ENCODE measurements around the gene SANBR.
"Not testable (repeated sequence)": the region's sequence is repeated elsewhere in the genome, so short reads cannot be mapped to it uniquely, and the experiment has no call there.

The SANBR gene

DNA sequence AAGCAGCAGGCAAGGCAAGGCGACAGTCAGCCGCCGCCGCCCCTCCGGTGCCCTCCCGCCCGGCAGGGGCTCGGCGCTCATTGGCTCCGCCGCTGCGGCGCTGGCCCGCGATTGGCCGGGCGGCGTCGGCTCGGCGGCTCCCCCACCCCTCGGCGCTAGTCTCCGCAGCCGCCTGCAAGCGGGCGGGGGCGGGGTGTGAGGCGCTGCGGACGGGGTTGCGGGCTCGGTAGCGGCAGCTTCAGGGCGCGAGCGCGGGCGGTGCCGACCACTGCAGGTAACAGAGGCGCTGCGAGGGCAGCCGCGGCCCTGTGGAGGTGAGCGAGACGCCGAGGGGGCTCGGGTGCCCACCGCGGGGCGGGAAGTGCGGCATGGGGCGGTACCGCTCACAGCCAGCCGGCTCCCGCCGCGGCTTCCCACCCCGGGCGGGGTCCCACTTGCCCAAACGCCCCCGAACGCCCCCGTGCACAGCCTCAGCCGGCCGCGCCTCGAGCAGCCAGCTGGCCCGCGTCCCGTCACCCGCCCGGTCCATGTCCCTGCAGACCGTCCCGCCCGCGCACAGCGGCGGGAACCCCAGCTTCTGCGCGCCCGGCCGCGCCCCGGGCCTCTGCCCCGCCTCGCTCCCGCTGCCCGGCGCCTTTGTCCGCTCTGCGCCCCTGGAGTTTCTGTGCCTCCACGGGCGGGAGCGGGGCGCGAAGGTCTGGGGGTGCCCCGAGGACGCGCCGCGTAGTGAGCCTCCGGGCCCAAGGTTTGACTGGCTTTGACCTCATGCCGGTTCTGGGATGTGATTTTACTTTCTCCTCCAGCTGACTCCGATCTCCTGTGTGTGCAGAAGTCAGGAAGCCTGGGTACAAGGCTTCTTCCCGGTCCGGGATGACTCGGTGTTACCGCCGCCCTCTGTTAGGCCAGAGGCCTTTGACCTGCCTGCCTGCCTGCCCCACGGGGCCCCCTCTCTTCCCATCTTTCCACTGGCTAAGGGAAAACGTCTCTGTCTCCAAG is at the start of gene SANBR:
Gene SANBR, plus strand, starts transcription at position 158 of the 996 bp plus-strand sequence. CDS start 4,480 bp downstream, outside the sequence.
- peak; percentile 98 for DNase-seq (ENCODE audit: low spot score)

DNA sequence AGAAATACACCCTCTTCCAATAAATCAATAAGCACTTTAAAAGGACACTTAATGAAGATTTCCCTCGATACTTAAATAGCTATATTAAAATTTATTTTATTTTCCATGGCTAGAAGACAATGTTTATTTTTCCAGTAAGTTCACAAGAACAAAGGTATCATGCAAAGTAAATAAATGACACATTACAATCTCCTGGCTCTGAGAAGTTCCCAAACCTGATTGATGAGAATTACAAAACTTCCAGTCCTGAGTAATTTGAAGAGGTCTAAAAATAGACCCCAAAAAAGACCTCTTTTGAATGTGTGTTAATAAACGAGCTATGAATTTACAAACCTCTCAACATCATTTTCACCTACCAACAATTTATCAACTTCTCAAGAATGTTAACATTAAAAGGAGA is 49.7 kb upstream of the SANBR start:
- DNase-seq (ENCODE audit: low spot score): no peak

DNA sequence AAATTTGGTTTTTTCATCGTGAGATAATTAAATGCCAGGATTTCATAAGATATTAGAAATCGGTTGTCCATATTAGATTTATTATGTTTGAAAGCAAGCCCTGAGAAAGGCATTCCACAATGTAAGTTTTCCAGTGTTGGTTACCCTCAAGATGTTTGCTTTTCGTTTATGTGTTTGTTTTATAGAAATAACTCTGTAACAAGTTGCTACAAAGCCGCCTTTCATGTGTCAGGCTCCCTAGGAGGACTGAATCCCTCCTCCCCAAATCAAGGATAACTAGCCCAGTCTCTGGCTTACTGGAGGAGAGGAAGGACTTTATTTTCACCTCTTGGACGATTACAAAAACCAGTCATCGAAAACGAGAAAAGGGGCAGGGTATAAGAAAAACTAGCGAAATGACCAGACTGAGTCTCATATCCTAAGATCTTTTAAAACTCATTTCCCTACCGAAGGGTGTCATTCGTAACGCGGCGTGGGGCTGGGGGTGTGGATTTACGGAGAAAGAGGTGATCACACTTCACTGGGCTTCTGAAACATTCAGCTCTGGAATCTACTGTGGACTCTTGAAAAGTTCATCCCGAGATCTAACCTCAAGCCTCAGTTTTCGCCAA is 49.2 kb upstream of the SANBR start:
- no peak for DNase-seq (ENCODE audit: low spot score)

DNA sequence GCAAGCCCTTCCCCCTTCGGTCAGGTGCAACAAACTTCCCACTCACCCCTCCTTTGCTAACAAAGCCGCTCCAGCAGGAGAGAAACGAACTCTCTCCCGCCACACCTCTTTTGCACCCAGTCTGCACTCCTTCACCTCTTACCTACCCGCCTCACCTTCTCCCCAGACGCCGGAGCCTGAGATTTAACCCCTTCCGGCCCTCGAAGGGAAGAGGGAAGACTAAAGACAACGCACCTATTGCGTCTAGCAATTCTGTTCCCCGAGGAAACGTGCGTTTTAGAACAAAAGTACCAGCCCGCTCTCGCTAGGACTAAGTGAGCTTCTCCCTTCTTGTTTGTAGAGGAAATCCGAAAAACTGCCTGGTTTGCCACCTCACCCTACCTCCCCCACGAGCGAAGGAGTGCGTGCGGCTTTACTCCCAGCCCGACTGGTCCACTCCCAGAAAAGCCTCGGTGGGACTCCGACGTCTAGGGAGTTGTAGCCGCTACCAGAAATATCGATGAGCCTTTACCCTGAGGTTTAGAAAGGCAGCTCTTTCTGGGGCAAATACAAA is 48.6 kb upstream of the SANBR start:
- peak; percentile 82 for DNase-seq (ENCODE audit: low spot score)

DNA sequence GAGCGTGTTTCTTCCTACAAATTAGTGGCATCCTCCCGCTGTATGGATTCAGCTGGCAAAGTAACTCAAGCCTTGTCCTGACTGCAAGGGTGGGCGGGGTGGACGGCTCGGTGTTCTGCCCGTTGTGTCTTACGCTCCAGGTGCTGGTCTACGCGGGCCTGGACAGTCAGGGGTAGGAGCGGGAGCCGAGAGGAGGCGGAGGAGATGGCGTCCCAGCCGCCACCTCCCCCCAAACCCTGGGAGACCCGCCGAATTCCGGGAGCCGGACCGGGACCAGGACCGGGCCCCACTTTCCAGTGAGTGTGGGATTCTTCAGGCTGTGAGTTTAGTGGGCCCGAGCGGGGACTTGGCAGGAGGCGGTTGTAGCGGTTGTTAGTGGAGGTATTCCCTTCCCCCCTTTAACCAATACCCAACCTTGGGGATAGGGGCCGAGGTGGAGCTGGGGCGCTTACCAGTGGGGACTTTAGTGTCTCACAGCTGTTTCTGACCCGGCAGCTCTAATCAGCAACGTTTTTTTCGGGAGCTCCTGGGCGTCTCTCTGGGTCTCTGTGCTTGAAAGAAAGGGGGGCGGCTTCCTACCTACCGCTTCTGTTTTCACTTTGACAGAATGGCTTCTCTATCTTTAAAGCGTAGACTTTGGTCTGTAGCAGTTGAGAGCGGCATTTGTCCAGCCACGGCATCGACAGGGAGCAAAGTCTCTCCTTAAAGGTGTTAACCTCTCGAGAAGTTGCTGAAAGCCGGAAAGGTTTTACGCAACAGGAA is 47.9 kb upstream of the SANBR start, which contains the start of the genes PEX13 and PUS10:
Gene PEX13, plus strand, starts transcription at position 165 of the 762 bp plus-strand sequence. Its CDS starts 40 bp downstream, at position 205.
Gene PUS10, minus strand, starts transcription at position 700 of the 762 bp plus-strand sequence. CDS start 6,365 bp downstream, outside the sequence.
- peak; percentile 91 for DNase-seq (ENCODE audit: low spot score)

DNA sequence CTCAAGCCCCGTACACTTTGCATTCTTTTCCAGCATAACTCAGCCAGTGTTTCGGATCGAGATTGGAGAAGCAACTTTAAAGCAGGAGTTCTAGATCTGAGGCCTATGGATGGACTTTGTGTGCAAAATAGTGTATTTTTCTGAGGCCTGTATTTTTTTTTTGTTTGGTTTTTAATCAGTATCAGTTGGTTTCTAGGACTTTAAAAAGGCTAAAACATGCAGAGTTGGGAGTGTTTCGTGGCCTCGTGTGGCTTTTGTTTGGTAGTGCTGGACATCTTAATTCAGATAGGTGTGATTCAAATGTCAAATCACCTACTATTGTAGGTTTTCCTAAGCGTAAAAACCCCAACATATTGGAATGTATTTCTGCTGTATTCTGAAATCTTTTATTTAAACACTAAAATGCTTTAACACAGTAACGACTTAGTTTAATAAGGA is 47.3 kb upstream of the SANBR start:
- DNase-seq (ENCODE audit: low spot score): peak; percentile 6

DNA sequence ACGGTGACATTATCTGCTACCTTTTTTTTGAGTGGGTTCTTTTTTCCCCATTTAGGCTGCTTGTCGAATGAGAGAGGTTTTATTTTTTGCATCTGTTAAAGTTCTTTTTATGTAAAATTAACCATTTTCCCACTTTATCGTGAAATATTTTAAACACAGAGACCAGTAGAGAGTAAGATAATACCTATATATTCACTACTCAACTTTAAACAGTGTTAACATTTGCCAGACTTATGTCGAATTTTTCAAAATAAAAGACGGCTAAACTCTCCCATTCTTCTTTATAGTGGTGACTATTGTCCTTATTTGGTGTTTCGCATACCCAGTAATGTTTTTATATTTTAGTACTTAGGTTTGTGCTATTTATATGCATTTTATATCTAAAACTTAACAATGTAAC is 46.9 kb upstream of the SANBR start:
- no peak for DNase-seq (ENCODE audit: low spot score)

DNA sequence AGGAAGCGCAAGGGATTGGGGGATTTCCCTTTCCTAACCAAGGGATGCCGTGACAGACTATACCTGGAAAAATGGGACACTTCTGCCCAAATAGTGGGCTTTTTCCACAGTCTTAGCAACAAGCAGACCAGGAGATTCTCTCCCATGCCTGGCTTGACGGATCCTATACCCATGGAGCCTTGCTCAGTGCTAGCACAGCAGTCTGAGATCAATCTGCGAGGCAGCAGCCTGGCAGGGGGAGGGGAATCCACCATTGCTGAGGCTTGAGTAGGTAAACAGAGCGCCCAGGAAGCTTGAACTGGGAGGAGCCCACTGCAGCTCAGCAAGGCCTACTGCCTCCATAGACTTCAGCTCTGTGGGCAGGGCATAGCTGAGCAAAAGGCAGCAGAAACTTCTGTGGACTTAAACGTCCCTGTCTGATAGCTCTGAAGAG is 44.4 kb upstream of the SANBR start:
- DNase-seq (ENCODE audit: low spot score): no peak

DNA sequence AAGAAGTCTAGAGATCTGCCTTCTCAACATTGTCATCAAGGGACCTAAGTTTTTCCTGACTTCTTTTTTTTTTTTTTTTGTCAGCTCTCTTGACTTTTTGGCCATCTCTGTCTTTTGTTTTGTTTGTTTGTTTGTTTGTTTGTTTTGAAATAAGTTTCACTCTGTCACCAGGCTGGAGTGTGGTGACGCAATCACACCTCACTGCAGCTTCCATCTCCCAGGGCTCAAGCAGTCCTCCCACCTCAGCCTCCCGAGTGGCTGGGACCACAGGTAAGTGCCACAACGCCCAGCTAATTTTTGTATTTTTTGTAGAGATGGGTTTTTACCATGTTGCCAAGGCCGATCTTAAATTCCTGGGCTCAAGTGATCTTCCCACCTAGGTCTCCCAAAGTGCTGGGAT is 42.0 kb upstream of the SANBR start:
- no peak for DNase-seq (ENCODE audit: low spot score)

DNA sequence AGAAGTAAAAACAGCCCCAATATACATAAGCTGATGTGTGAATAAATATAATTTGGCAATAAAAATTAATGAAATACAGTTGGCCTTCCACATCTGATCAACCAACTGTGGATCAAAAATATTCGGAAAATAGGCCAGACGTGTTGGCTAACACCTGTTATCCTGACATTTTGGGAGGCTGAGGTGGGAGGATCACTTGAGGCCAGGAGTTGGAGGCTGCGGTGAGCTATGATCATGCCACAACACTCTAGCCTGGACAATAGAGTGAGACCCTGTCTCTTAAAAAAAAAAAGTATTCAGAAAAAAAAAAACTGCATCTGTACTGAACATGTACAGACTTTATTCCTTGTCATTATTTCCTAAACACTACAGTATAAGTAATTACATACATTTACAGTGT is 36.1 kb upstream of the SANBR start:
- DNase-seq (ENCODE audit: low spot score): no peak

DNA sequence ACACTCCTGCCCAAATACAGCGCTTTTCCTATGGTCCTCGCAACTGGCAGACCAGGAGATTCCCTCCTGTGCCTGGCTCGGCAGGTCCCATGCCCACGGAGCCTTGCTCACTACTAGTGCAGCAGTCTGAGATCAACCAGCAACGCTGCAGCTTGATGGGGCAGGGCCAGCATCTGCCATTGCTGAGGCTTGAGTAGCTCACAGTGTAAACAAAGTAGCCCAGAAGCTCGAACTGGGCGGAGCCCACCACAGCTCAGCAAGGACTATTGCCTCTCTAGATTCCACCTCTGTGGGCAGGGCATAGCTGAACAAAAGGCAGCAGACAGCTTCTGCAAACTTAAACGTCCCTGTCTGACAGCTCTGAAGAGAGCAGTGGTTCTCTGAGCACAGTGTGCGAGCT is 31.1 kb upstream of the SANBR start:
- not testable (repeated sequence) for DNase-seq (ENCODE audit: low spot score)

DNA sequence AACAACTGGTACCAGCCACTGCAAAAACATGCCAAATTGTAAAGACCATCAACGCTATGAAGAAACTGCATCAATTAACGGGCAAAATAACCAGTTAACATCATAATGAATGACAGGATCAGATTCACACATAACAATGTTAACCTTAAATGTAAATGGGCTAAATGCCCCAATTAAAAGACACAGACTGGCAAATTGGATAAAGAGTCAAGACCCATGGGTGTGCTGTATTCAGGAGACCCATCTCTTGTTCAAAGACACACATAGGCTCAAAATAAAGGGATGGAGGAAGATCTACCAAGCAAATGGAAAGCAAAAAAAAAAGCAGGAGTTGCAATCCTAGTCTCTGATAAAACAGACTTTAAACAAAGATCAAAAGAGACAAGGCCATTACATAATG is 29.0 kb upstream of the SANBR start:
- DNase-seq (ENCODE audit: low spot score): not testable (repeated sequence)

DNA sequence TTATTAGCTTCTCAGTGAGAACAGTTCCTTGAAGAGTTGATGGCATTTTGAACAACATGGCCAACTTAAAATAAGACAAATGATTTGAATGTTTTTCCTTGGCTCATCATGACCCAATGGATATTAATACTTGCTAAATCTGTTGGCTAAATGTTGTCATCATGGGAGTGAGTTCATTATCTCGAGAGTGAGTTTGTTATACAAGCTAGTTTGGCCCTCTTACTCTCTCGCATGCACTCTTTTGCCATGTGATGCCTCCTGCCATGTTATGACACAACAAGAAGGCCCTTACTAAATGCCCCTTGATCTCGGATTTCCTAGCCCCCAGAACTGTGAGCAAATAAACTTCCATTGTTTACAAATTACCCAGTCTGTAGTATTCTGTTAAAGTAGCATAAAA is 22.9 kb upstream of the SANBR start:
- DNase-seq (ENCODE audit: low spot score): no peak

DNA sequence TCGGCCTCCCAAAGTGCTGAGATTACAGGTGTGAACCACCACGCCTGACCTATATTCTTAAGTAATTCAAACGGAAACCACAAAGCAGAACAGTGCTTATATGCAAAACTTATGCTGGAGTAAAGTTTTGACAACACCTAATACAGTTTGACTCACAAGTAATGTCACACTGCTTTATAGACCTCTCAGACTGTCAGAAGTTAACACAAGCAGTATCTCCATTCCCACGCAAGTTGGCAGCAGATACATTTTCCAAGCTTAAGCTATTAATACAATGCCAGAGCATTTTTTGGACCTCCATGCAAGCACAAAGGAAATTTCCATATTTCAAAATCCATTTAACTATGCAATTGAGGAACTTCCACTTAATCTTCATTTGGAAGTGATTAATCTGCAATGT is 21.0 kb upstream of the SANBR start:
- DNase-seq (ENCODE audit: low spot score): no peak

DNA sequence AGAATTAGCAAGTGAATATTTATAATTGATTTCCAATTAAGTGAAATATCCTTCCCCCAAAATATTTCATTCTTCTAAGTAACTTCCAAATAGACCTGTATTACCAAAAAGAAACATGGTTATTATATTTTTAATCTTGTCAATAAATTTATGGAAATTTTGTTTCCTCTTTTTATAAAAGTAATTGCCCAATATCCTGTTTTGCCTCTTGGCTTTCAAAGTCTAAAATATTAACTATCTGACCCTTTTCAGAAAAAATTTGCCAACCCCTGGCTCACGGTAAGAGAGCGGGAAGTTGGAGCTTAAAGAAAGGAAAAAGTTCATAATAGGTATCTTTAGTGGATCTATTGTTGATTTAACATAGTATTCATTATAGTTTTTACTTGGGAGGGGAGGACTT is 20.4 kb upstream of the SANBR start:
- no peak for DNase-seq (ENCODE audit: low spot score)

DNA sequence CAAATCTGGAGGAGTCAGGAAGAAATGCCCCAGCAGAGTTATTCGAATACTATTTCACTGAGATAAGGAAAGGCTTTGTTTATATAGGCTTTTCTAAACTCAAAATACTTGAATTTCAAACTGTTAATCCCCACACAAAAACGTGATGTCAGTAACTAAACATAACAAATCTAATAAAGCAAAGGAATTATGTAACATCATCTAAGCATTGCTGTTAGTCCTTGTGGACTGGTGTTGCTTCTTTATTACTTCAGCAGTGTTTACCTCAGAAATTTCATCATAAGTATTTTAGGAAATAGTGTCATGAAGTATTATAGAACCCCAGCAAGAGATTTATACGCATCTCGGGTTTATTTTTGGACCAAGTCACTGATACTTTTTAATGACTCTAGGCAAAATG is 19.7 kb upstream of the SANBR start:
- peak; percentile 9 for DNase-seq (ENCODE audit: low spot score)

DNA sequence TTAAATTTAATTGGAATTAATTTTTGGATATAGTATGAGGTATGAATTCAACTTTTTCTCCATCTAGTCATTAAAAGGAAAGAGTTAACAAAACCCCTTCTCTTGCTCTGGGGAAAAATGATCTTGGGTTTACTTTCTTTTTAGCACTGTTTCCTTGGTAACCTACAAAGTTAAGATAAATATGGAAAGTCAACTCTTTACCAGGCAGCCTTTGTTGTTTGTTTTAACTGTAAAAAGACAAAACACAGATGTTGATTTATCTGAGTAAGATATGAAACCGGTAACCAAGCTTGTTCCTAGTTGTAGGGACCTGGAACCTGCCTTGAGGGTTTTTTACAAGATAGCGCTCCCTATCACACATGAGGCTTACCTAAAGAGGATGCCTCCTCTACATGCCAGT is 10.1 kb upstream of the SANBR start:
- no peak for DNase-seq (ENCODE audit: low spot score)

DNA sequence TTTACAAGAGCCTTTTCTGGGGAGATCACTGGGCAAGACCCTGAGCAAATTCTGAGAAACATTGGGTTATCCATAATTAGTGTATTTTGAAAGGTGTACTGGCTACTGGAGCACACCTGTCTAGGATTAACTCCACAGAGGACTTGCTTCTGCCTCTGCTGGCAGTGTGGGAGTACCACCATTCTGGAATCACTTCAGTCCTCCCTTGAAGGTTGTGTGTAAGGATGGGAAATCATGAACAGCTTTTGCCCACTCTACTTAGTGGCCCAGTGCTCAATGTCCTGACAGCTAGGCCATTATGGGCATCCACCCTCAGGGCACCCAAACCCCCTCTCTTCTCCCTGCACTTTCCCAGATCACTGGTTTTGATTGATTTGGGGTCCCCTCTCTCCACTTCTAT is 8.1 kb upstream of the SANBR start:
- no peak for DNase-seq (ENCODE audit: low spot score)

DNA sequence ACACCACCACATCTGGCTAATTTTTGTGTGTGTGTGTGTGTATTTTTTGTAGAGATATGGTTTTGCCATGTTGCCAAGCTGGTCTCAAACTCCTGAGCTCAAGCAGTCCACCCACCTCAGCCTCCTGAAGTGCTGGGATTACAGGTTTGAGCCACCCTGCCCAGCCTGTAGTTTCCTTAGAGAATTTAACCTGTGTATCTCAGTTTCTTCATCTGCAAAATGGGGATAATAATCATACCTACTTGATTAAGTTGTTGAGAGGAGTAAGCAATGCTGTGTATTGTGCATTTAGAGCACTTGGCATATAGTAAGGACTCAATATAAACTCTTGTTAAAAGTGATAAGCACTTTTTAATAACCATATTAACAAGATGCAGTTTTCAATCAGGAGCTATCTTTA is 6.3 kb upstream of the SANBR start:
- DNase-seq (ENCODE audit: low spot score): no peak

DNA sequence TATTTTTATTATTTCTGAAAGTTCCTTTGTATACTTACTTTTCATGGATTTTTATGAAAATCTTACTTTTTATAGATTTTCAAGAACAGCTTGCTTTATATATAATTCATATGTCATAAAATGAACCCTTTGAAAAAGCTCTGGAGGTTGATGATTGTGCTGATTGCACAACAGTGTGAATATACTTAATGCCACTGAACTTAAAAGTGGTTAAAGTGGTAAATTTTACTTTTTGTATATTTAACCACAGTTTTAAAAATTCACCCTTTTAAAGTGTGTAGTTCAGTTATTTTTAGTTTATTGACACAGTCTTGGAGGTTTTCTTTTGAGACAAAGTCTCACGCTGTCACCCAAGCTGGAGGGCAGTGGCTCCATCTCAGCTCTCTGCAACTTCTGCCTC is 8.4 kb downstream of the SANBR start:
- no peak for DNase-seq (ENCODE audit: low spot score)

DNA sequence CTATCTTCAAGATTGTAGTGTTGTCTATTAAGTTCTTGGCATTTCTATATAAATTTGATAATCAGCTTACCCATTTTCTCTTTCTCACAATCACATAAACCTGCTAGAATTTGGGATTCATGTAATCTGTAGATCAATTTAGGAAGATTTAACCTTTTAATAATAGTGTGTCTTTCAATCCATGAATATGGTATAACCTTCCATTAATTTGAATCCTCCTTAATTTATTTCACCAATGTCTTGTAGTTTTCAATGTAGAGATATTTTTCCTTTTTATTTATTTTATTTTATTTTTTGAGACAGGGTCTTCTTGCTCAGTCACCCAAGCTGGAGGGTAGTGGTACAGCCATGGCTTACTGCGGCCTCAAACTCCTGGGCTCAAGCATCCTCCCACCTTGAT is 20.2 kb downstream of the SANBR start:
- no peak for DNase-seq (ENCODE audit: low spot score)

DNA sequence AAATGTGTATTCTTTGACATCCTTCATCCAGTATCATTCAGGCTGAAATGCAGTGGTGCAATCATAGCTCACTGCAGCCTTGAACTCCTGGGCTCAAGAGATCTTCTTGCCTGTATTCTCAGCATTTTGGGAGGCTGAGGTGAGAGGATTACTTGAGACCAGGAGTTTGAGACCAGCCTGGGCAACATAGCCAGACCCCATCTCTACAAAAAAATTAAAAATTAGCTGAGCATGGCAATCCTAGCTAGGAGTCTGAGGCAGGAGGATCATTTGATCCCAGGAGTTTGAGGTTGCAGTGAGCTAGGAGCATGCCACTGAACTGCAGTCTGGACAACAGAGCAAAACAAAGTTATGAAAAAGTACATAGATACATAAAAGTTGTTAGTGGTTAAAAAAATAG is 24.1 kb downstream of the SANBR start:
- no peak for DNase-seq (ENCODE audit: low spot score)
